Activated naive CD8-positive, alpha-beta T cell treated with anti-CD3 and anti-CD28 coated beads, Interleukin-2, amount 50 U/mL, for 24 hours (primary cell): ENCODE data around the gene TIGD4.

Experiments
- ATAC-seq: fragments of 150-1000 bp; cut with Tn5 transposase; one replicate; pipeline ENCODE4 v1.10.0; 2021
- DNase-seq: peaks from one replicate; pipeline ENCODE4 v3.0.0; 2021
- H3K27ac Mint-ChIP-seq: one replicate; pipeline ENCODE4 v1.8.0; 2021; ENCODE audit warnings: mild to moderate bottlenecking, mixed read lengths
- H3K27me3 Mint-ChIP-seq: one replicate; pipeline ENCODE4 v1.8.0; 2021; ENCODE audit warnings: mixed read lengths
- H3K36me3 Mint-ChIP-seq: one replicate; pipeline ENCODE4 v1.8.0; 2021; ENCODE audit warnings: low read depth, mixed read lengths
- H3K4me1 Mint-ChIP-seq: one replicate; pipeline ENCODE4 v1.8.0; 2021; ENCODE audit warnings: mixed read lengths
- H3K4me3 Mint-ChIP-seq: one replicate; pipeline ENCODE4 v1.8.0; 2021; ENCODE audit warnings: mild to moderate bottlenecking, moderate library complexity, mixed read lengths
- H3K9me3 Mint-ChIP-seq: one replicate; pipeline ENCODE4 v1.8.0; 2021; ENCODE audit warnings: mixed read lengths

Gene TIGD4

GRCh38 chr4:152779513-152780266, at the start of gene TIGD4, which contains the start of gene ARFIP1:
TSS of gene TIGD4 (minus strand) at chr4:152779730. CDS start at chr4:152771004, 8,726 bp downstream.
TSS of gene ARFIP1 (plus strand) at chr4:152779954. CDS start at chr4:152829634, 49,680 bp downstream.
- Mint-ChIP-seq H3K4me1 (peaks cover 34% of the 10 kb centered on the region), H3K9me3 (no peaks in the 10 kb centered on the region), H3K27ac (peak within 1 kb of the TSS; percentile 93), H3K36me3 (no peaks in the 10 kb centered on the region), H3K27me3 (peaks cover 10% of the 10 kb centered on the region), H3K4me3 (peak within 1 kb of the TSS; percentile 96)
- DNase-seq (peak; percentile 95), ATAC-seq (peak; percentile 96)

GRCh38 chr4:152828122-152828521, 48.6 kb upstream of the TIGD4 start:
- DNase-seq, result no peak
- Mint-ChIP-seq H3K4me3 (no peak overlapping the region), H3K36me3 (peaks cover 32% of the 10 kb centered on the region), H3K4me1 (no peaks in the 10 kb centered on the region), H3K27me3 (no peaks in the 10 kb centered on the region), H3K27ac (no peak overlapping the region), H3K9me3 (peaks cover 24% of the 10 kb centered on the region)
- no peak for ATAC-seq

GRCh38 chr4:152825336-152825735, 45.8 kb upstream of the TIGD4 start:
- H3K27me3 Mint-ChIP-seq, result no peaks in the 10 kb centered on the region
- peaks cover 27% of the 10 kb centered on the region for H3K9me3 Mint-ChIP-seq
- H3K4me3 Mint-ChIP-seq, result no peak overlapping the region
- H3K4me1 Mint-ChIP-seq, result no peaks in the 10 kb centered on the region
- no peak for DNase-seq
- H3K36me3 Mint-ChIP-seq, result peaks cover 18% of the 10 kb centered on the region
- ATAC-seq, result no peak
- H3K27ac Mint-ChIP-seq, result no peak overlapping the region

GRCh38 chr4:152824561-152824960, 45.0 kb upstream of the TIGD4 start:
- H3K4me1 Mint-ChIP-seq, result no peaks in the 10 kb centered on the region
- H3K9me3 Mint-ChIP-seq, result peaks cover 29% of the 10 kb centered on the region
- H3K27me3 Mint-ChIP-seq, result no peaks in the 10 kb centered on the region
- ATAC-seq (no peak), DNase-seq (no peak)
- H3K36me3 Mint-ChIP-seq, result peaks cover 15% of the 10 kb centered on the region
- no peak overlapping the region for H3K27ac Mint-ChIP-seq
- H3K4me3 Mint-ChIP-seq, result no peak overlapping the region

GRCh38 chr4:152822323-152822722, 42.8 kb upstream of the TIGD4 start:
- H3K4me1 Mint-ChIP-seq, result peaks cover 2% of the 10 kb centered on the region
- H3K36me3 Mint-ChIP-seq, result peaks cover 10% of the 10 kb centered on the region
- H3K4me3 Mint-ChIP-seq, result no peak overlapping the region
- peaks cover 27% of the 10 kb centered on the region for H3K9me3 Mint-ChIP-seq
- DNase-seq, result no peak
- H3K27me3 Mint-ChIP-seq, result no peaks in the 10 kb centered on the region
- H3K27ac Mint-ChIP-seq, result no peak overlapping the region
- ATAC-seq, result no peak

GRCh38 chr4:152820073-152820472, 40.5 kb upstream of the TIGD4 start:
- Mint-ChIP-seq H3K27me3 (no peaks in the 10 kb centered on the region), H3K4me1 (peaks cover 9% of the 10 kb centered on the region), H3K27ac (no peak overlapping the region), H3K36me3 (peaks cover 22% of the 10 kb centered on the region), H3K9me3 (peaks cover 41% of the 10 kb centered on the region), H3K4me3 (no peak overlapping the region)
- DNase-seq (no peak), ATAC-seq (no peak)

- DNase-seq (no peak), ATAC-seq (no peak)
- Mint-ChIP-seq H3K9me3 (peaks cover 42% of the 10 kb centered on the region), H3K36me3 (peaks cover 30% of the 10 kb centered on the region), H3K4me1 (peaks cover 11% of the 10 kb centered on the region), H3K27me3 (no peaks in the 10 kb centered on the region), H3K4me3 (no peak overlapping the region), H3K27ac (no peak overlapping the region)
Observed at GRCh38 chr4:152819026-152819645, 39.6 kb upstream of the TIGD4 start.

- ATAC-seq, result no peak
Observed at GRCh38 chr4:152817331-152817730, 37.8 kb upstream of the TIGD4 start.

GRCh38 chr4:152815078-152815477, 35.5 kb upstream of the TIGD4 start:
- peaks cover 11% of the 10 kb centered on the region for H3K4me1 Mint-ChIP-seq
- H3K9me3 Mint-ChIP-seq, result peaks cover 46% of the 10 kb centered on the region
- H3K27ac Mint-ChIP-seq, result no peak overlapping the region
- no peaks in the 10 kb centered on the region for H3K27me3 Mint-ChIP-seq
- no peak for DNase-seq
- H3K4me3 Mint-ChIP-seq, result no peak overlapping the region
- H3K36me3 Mint-ChIP-seq, result peaks cover 56% of the 10 kb centered on the region
- ATAC-seq, result no peak

More at GRCh38 chr4:152817331-152817730, 37.8 kb upstream of the TIGD4 start:
- no peak for DNase-seq
- Mint-ChIP-seq H3K27ac (no peak overlapping the region), H3K4me1 (peaks cover 11% of the 10 kb centered on the region), H3K36me3 (peaks cover 42% of the 10 kb centered on the region), H3K27me3 (no peaks in the 10 kb centered on the region), H3K4me3 (no peak overlapping the region), H3K9me3 (peaks cover 55% of the 10 kb centered on the region)

GRCh38 chr4:152810715-152811287, 31.3 kb upstream of the TIGD4 start:
- no peak overlapping the region for H3K4me3 Mint-ChIP-seq
- no peak for DNase-seq
- peaks cover 35% of the 10 kb centered on the region for H3K9me3 Mint-ChIP-seq
- H3K27ac Mint-ChIP-seq, result no peak overlapping the region
- peaks cover 25% of the 10 kb centered on the region for H3K4me1 Mint-ChIP-seq
- no peak for ATAC-seq
- peaks cover 52% of the 10 kb centered on the region for H3K36me3 Mint-ChIP-seq
- H3K27me3 Mint-ChIP-seq, result no peaks in the 10 kb centered on the region

GRCh38 chr4:152808670-152809069, 29.1 kb upstream of the TIGD4 start:
- peaks cover 23% of the 10 kb centered on the region for H3K4me1 Mint-ChIP-seq
- ATAC-seq (no peak), DNase-seq (no peak)
- no peaks in the 10 kb centered on the region for H3K27me3 Mint-ChIP-seq
- peaks cover 35% of the 10 kb centered on the region for H3K36me3 Mint-ChIP-seq
- peaks cover 15% of the 10 kb centered on the region for H3K9me3 Mint-ChIP-seq
- H3K4me3 Mint-ChIP-seq, result no peak overlapping the region
- H3K27ac Mint-ChIP-seq, result no peak overlapping the region

- H3K9me3 Mint-ChIP-seq, result peaks cover 5% of the 10 kb centered on the region
- peak overlapping the region; percentile 56 for H3K27ac Mint-ChIP-seq
- DNase-seq, result no peak
- no peaks in the 10 kb centered on the region for H3K27me3 Mint-ChIP-seq
- peak overlapping the region; percentile 31 for H3K4me3 Mint-ChIP-seq
- peaks cover 26% of the 10 kb centered on the region for H3K36me3 Mint-ChIP-seq
- peaks cover 23% of the 10 kb centered on the region for H3K4me1 Mint-ChIP-seq
- peak; percentile 80 for ATAC-seq
Observed at GRCh38 chr4:152807294-152807829, 27.8 kb upstream of the TIGD4 start.

GRCh38 chr4:152806501-152807125, 27.1 kb upstream of the TIGD4 start:
- Mint-ChIP-seq H3K36me3 (peaks cover 21% of the 10 kb centered on the region), H3K4me1 (peaks cover 23% of the 10 kb centered on the region), H3K27ac (no peak overlapping the region), H3K9me3 (peaks cover 5% of the 10 kb centered on the region), H3K27me3 (no peaks in the 10 kb centered on the region), H3K4me3 (no peak overlapping the region)
- DNase-seq (no peak), ATAC-seq (no peak)

GRCh38 chr4:152805818-152806217, 26.3 kb upstream of the TIGD4 start:
- Mint-ChIP-seq H3K27ac (peak overlapping the region; percentile 46), H3K27me3 (no peaks in the 10 kb centered on the region), H3K9me3 (peaks cover 5% of the 10 kb centered on the region), H3K4me3 (no peak overlapping the region), H3K36me3 (peaks cover 15% of the 10 kb centered on the region), H3K4me1 (peaks cover 24% of the 10 kb centered on the region)
- ATAC-seq (no peak), DNase-seq (no peak)
